Esophagus muscularis mucosa (tissue), 4 donors: ENCODE measurements around the gene HESX1.

Experiments used
- EP300 ChIP-seq: sonication (generic); formaldehyde crosslinking; IDR thresholded peaks from one replicate; pipeline ENCODE4 v1.6.1; 2017; ENCODE audit warnings: antibody characterized with exemption
- POLR2A ChIP-seq: fragments of 450-650 bp; IDR thresholded peaks from one replicate; pipeline ENCODE4 v1.6.1; 2017; ENCODE audit warnings: antibody characterized with exemption, moderate library complexity, mild to moderate bottlenecking, low read depth
- POLR2AphosphoS5 ChIP-seq, 2 donors: sonication (generic); formaldehyde crosslinking; IDR thresholded peaks; one replicate each; pipeline ENCODE4 v1.6.1; 2017; ENCODE audit warnings: antibody characterized with exemption in 2 of 2
- TF ChIP-seq, protein P1 (sequence below), 3 experiments: fragments of 200-600 bp in 2 of 3; fragments of 450-650 bp in 1 of 3; sonication (generic) in 2 of 3; IDR thresholded peaks; one replicate each; pipeline ENCODE4 v1.5.1; 2017 to 2019; ENCODE audit warnings: antibody characterized with exemption in 3 of 3, mild to moderate bottlenecking in 2 of 3, moderate library complexity in 1 of 3

DNA sequence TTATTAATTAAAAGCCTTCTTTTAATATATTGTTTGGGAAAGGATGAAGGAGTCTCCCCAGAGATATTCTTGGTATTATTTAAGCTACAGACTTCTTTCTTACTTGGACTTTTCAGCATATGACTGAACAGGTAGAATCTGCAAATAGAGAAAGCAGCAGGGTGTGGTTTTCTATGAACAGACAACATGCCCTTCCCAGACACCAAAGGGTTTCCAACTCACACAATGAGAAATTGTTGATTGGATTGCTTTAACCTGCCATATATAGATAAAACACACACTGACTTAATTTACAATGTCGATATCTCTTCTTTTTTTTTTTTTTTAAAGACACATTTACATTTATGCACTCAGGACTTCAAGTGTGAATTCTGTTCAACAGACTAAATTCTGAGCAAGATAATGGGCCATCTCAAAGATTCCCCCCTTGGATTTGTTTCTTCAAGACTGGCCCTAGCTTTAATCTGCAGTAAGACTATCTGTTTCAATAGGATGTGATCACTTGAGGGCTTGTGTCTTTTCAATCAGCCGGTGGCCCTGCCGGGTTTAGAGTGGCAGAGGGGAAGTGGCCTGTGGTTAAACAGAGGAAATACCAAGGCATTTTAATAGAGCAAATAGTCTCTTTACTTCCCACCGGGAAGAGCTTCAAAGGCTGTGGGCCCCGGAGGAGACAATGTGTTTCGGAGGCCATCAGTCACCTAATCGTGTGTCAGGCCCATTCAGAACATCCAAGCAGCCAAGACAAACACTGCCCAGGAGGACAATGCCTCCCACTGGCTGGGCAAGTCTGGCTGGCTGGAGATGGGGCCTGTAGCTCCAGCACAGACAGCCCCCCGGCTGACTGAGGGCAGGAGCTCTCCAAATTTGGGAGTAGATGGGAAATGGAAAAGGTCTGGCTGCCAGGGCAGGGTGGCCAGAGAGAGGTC is 40.7 kb downstream of the HESX1 start:
- TF ChIP-seq POLR2A (no peak), EP300 (no peak), POLR2AphosphoS5 (IDR thresholded peaks at IDR 0.05) (no peak)
- TF ChIP-seq, protein P1, sequence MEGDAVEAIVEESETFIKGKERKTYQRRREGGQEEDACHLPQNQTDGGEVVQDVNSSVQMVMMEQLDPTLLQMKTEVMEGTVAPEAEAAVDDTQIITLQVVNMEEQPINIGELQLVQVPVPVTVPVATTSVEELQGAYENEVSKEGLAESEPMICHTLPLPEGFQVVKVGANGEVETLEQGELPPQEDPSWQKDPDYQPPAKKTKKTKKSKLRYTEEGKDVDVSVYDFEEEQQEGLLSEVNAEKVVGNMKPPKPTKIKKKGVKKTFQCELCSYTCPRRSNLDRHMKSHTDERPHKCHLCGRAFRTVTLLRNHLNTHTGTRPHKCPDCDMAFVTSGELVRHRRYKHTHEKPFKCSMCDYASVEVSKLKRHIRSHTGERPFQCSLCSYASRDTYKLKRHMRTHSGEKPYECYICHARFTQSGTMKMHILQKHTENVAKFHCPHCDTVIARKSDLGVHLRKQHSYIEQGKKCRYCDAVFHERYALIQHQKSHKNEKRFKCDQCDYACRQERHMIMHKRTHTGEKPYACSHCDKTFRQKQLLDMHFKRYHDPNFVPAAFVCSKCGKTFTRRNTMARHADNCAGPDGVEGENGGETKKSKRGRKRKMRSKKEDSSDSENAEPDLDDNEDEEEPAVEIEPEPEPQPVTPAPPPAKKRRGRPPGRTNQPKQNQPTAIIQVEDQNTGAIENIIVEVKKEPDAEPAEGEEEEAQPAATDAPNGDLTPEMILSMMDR (IDR thresholded peaks at IDR 0.05) = no peak
